NCI-H1436 (cell line): ENCODE data around the gene TOR1AIP1.
"Not testable (repeated sequence)": the region's sequence is repeated elsewhere in the genome, so short reads cannot be mapped to it uniquely, and the experiment has no call there.

Experiments used
- DNase-seq: peaks from one replicate; lab custom pipeline; 2025; lab: John Stamatoyannopoulos, UW

The TOR1AIP1 gene

GRCh38 chr1:179937668-179938254 lies 55.7 kb downstream of the TOR1AIP1 start:
- no peak for DNase-seq

GRCh38 chr1:179938752-179939151 lies 56.7 kb downstream of the TOR1AIP1 start:
- no peak for DNase-seq

GRCh38 chr1:179939941-179940340 lies 57.9 kb downstream of the TOR1AIP1 start:
- DNase-seq, result no peak

- DNase-seq, result no peak
These were observed 59.4 kb downstream of the TOR1AIP1 start for GRCh38 chr1:179941454-179941853.

GRCh38 chr1:179950651-179951050 lies 68.6 kb downstream of the TOR1AIP1 start:
- DNase-seq, result no peak

GRCh38 chr1:179951383-179952144 lies 69.5 kb downstream of the TOR1AIP1 start:
- DNase-seq, result no peak

- DNase-seq, result no peak
These were observed 70.1 kb downstream of the TOR1AIP1 start for GRCh38 chr1:179952186-179952585.

- DNase-seq, result peak; percentile 11
These were observed 71.9 kb downstream of the TOR1AIP1 start for GRCh38 chr1:179953974-179954492.

GRCh38 chr1:179954493-179955286 lies 72.6 kb downstream of the TOR1AIP1 start, which contains the start of gene CEP350:
CEP350 (plus strand) TSS chr1:179954810; CDS start chr1:179986182, 31,372 bp downstream.
- peak; percentile 98 for DNase-seq

- DNase-seq, result no peak
These were observed 73.2 kb downstream of the TOR1AIP1 start for GRCh38 chr1:179955287-179955680.

- DNase-seq, result no peak
These were observed 73.6 kb downstream of the TOR1AIP1 start for GRCh38 chr1:179955731-179956130.

GRCh38 chr1:179958359-179958758 lies 76.3 kb downstream of the TOR1AIP1 start:
- DNase-seq, result no peak

GRCh38 chr1:179962168-179962567 lies 80.1 kb downstream of the TOR1AIP1 start:
- not testable (repeated sequence) for DNase-seq

GRCh38 chr1:179966551-179966950 lies 84.5 kb downstream of the TOR1AIP1 start:
- DNase-seq, result no peak

GRCh38 chr1:179968284-179968993 lies 86.4 kb downstream of the TOR1AIP1 start:
- DNase-seq, result no peak

GRCh38 chr1:179968994-179969919 lies 87.2 kb downstream of the TOR1AIP1 start:
- DNase-seq, result no peak
